ENCODE results near the gene PNMT. TPM values are rescaled to one million over a fixed set of nuclear protein-coding genes. Genes with fewer than 3 reads are reported as not detected.

PNMT gene
- total RNA-seq, 4 donors from 2014 or later, result 0.26 to 8.4 (median 1.3) TPM

DNA sequence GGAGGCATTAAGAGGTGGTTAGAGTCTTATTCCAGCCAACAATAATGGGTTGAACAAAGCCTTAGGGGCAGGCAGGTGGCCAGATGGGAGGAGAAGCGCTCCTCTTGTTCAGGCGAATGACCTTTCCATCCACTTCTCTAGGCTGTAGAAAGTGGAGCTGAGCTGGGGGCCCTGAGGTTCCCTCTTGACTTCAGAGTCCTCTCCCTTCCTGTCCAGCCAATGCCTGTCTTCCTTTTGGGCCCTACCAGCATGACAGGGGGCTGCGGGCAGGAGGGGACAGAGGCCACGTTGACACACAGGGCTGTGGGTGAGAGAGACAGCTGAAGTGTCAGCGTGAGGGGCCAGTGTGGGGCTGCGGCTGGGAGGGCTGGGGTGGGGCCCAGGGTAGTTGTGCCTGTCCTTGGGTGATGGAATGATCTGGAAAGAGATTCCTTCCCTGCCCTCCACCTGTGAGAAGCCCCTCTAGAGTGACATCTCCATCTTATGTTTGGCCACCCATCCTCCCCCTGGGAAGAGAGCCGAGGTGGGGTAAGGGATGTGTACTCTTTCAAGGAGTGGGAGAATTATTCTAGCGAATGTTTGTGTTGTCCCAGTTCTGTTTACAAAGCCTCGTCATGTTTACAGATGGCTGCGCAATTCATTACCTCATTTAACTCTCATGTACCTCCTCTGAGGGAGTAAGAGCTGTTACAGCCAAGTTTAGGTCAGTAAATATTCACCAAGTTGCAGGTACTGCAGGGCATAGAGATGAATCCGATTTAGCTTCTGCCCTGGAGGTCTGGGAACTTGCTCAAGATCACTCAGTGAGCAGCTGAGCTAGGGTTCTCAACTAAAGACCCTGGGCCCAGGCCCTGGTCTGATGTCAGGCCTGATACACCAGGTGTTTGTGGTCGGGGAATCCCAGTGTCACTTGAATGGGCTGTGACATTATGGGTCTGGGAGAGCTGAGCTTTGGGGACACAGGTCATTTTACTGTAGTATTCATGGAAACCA, 34.9 kb downstream of the PNMT start:
- Histone ChIP-seq H3K4me3 (peak overlapping the region in 1 of 4 donors; percentile 92), H3K4me1 (peaks cover 43 to 91% (median 56%) of the 10 kb centered on the region in 3 donors), H3K27ac (peak overlapping the region; percentile 86 to 97 (median 92)), H3K36me3 (peaks cover 6 to 16% (median 6%) of the 10 kb centered on the region in 3 donors), H3K9me3 (no peaks in the 10 kb centered on the region), H3K27me3 (peaks cover 0 to 21% (median 0%) of the 10 kb centered on the region in 4 donors)
- TF ChIP-seq, protein P1, sequence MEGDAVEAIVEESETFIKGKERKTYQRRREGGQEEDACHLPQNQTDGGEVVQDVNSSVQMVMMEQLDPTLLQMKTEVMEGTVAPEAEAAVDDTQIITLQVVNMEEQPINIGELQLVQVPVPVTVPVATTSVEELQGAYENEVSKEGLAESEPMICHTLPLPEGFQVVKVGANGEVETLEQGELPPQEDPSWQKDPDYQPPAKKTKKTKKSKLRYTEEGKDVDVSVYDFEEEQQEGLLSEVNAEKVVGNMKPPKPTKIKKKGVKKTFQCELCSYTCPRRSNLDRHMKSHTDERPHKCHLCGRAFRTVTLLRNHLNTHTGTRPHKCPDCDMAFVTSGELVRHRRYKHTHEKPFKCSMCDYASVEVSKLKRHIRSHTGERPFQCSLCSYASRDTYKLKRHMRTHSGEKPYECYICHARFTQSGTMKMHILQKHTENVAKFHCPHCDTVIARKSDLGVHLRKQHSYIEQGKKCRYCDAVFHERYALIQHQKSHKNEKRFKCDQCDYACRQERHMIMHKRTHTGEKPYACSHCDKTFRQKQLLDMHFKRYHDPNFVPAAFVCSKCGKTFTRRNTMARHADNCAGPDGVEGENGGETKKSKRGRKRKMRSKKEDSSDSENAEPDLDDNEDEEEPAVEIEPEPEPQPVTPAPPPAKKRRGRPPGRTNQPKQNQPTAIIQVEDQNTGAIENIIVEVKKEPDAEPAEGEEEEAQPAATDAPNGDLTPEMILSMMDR (IDR thresholded peaks at IDR 0.05), result no peak
- TF ChIP-seq POLR2A (IDR thresholded peaks at IDR 0.05), result no peak
- WGBS, 2 donors, result 59 to 63% methylated on average over 7 to 10 of the region's 12 CpGs
- no peak for DNase-seq
- intact Hi-C loops (cut with DNase I), result no loop called here

DNA sequence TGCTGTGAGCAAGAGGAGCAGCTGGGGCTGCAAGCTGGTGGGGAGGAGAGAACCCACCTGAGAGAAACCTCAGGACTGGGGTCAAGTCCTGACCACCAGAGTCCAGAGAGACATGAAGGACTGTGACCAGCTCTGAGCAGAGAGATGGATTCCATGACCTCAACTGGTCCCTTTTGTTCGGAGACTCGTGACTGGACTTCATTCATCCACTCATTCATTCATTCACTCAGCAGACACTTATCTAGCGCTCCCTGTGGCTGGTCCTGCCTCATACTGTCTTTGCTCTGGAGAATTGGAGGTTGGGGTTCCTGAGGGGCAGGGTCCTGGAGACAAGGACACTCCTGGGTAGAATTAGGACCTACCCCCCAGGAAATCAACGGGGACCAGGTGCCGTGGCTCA, 35.7 kb downstream of the PNMT start:
- H3K36me3 ChIP-seq, result peaks cover 12 to 23% (median 13%) of the 10 kb centered on the region in 3 donors
- intact Hi-C loops (cut with DNase I), result no loop called here
- H3K27ac ChIP-seq, result peak overlapping the region; percentile 86 to 97 (median 92)
- no peaks in the 10 kb centered on the region for H3K9me3 ChIP-seq
- H3K4me3 ChIP-seq, result no peak overlapping the region
- peaks cover 0 to 21% (median 0%) of the 10 kb centered on the region in 4 donors for H3K27me3 ChIP-seq
- TF ChIP-seq, protein P1 (IDR thresholded peaks at IDR 0.05), result no peak
- TF ChIP-seq POLR2A (IDR thresholded peaks at IDR 0.05), result no peak
- H3K4me1 ChIP-seq, result peaks cover 43 to 89% (median 56%) of the 10 kb centered on the region in 3 donors
- DNase-seq, result no peak
- WGBS, 2 donors, result 89 to 95% methylated on average over 3 to 5 of the region's 5 CpGs

DNA sequence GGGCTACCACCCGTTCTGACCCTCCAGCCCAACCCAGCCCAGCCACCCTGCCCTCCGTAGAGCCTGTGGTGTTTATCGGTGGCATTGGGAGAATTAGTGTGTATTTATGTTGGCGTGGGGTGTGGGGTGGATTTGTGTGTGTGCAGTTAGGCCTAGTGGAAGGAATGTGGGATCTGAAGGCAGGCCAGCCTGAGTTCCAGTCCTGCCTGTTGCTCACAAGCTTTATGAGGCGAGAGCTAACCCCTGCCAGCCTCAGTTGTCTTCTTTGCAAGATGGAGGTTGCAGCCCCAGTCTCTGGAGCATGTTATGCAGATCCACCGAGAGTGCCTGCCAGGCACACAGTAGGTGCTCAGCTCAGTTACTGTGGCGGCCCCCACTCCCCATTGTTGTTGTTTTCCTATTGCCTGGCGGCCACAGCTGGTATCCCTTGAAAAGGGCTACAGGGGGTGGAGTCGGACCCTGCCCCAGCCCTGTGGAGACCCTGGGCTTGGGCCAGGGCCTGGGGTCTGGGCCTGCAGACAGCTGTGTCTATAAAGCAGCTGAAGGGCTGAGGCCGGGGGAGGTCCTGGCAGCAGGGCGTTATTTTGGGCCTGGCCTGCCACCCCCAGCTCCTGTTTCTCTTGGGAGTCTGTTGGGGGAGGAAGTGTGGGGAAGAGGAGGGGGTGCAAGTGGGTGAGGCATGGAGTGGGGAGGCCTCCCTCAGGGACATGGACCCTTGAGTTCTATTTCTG, 36.7 kb downstream of the PNMT start:
- H3K9me3 ChIP-seq, result no peaks in the 10 kb centered on the region
- TF ChIP-seq POLR2A (IDR thresholded peaks at IDR 0.05), result no peak
- TF ChIP-seq, protein P1 (IDR thresholded peaks at IDR 0.05), result peak in 5 of 6 experiments; percentile 32 to 70 (median 67)
- peak overlapping the region in 3 of 4 donors; percentile 23 to 30 (median 26) for H3K4me3 ChIP-seq
- intact Hi-C loops (cut with DNase I), result no loop called here
- peak overlapping the region; percentile 86 to 97 (median 92) for H3K27ac ChIP-seq
- peaks cover 19 to 34% (median 22%) of the 10 kb centered on the region in 3 donors for H3K36me3 ChIP-seq
- H3K4me1 ChIP-seq, result peaks cover 36 to 81% (median 51%) of the 10 kb centered on the region in 3 donors
- 13 to 51% methylated on average over 3 to 4 of the region's 11 CpGs for WGBS, 2 donors
- DNase-seq, result no peak
- H3K27me3 ChIP-seq, result peaks cover 0 to 15% (median 0%) of the 10 kb centered on the region in 4 donors

DNA sequence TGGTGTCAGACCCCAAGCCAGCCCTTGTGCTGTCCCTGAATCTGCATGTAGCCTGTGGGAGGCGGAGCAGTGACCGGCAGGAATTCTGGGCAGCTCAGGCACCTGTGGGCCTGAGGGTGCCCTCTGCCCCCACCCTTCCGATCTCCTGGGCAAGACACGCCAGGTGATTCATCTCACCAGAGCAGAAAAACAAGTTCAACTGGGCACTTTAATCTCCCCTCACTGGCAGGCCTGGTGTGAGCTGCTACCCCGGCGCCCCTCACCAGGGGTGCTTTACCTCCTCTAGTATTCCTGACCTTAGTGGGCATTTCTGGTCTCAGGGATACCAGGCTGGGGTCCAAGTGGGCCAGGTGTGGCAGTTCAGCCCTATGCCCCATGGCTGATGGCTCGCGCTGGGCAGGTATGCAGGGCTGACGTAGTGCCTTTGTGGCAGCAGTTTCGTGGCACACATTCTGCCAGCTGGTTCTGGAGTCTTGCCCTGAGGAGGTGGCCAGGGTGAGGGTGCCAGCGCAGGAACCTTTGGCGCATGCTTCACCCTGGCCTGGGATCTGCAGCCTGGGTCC, 37.6 kb downstream of the PNMT start:
- intact Hi-C loops (cut with DNase I), result no loop called here
- Histone ChIP-seq H3K4me3 (peak overlapping the region in 3 of 4 donors; percentile 26 to 41 (median 30)), H3K36me3 (peaks cover 19 to 42% (median 25%) of the 10 kb centered on the region in 3 donors), H3K9me3 (no peaks in the 10 kb centered on the region), H3K27ac (peak overlapping the region; percentile 86 to 97 (median 92)), H3K4me1 (peaks cover 36 to 77% (median 51%) of the 10 kb centered on the region in 3 donors), H3K27me3 (peaks cover 0 to 7% (median 0%) of the 10 kb centered on the region in 4 donors)
- WGBS, 2 donors, result 60% methylated on average over 1 of the region's 12 CpGs; no CpG with 5 or more reads in 1 of the 2 donors
- no peak for TF ChIP-seq POLR2A (IDR thresholded peaks at IDR 0.05)
- TF ChIP-seq, protein P1 (IDR thresholded peaks at IDR 0.05), result peak in 3 of 6 experiments; percentile 8 to 26 (median 13)
- DNase-seq, result no peak
